B cell (primary cell): ENCODE data around the gene LRRC74B. TPM values are rescaled to one million over a fixed set of nuclear protein-coding genes. Genes with fewer than 3 reads are reported as not detected.

Source experiments
- ATAC-seq: fragments of 200-7000 bp; cut with Tn5 transposase; one replicate; pipeline ENCODE4 v1.10.0; 2021; ENCODE audit warnings: low read depth, mild to moderate bottlenecking, moderate number of reproducible peaks, moderate library complexity
- CTCF ChIA-PET: fragments of 350-600 bp; sonication (Branson Sonifier 250); formaldehyde crosslinking; loops from one replicate; lab custom pipeline; 2021; ENCODE audit warnings: antibody characterized with exemption, inconsistent platforms; lab: Charles Lee
- POLR2A ChIA-PET: fragments of 350-600 bp; sonication (Branson Sonifier 250); formaldehyde crosslinking; loops from one replicate; lab custom pipeline; 2021; ENCODE audit warnings: antibody characterized with exemption; lab: Charles Lee
- DNase-seq: peaks from one replicate; pipeline ENCODE4 v3.0.0; 2013
- H2AFZ ChIP-seq: 2 replicates; pipeline ENCODE4 v1.6.1; 2012; ENCODE audit warnings: mild to moderate bottlenecking, low read depth, low read length; ENCODE audit not compliant: insufficient read depth, poor library complexity, severe bottlenecking
- H3K27ac ChIP-seq, 2 donors: 1 replicate in 1 of 2; 2 replicates in 1 of 2; pipeline ENCODE4 v1.5.1; 2012 to 2013; ENCODE audit warnings: low read length in 2 of 2, mild to moderate bottlenecking in 2 of 2, moderate library complexity in 1 of 2
- H3K27me3 ChIP-seq, 4 experiments: fragments of 200-600 bp in 1 of 4; sonication (generic) in 1 of 4; replicated peaks in 1 of 4; 1 replicate in 2 of 4; 2 replicates in 2 of 4; pipeline versions ENCODE4 v1.6.1 to v1.7.0; 2013 to 2016; ENCODE audit warnings: low read length in 3 of 4, mild to moderate bottlenecking in 2 of 4, mixed read lengths in 1 of 4, moderate library complexity in 1 of 4; ENCODE audit not compliant: insufficient read depth in 4 of 4, control insufficient read depth in 3 of 4; ENCODE audit errors: control extremely low read depth in 1 of 4
- H3K36me3 ChIP-seq, 2 experiments: replicated peaks in 1 of 2; 1 replicate in 1 of 2; 2 replicates in 1 of 2; pipeline versions ENCODE4 v1.6.1 to v1.7.1; 2013; ENCODE audit warnings: low read length in 1 of 2; ENCODE audit not compliant: insufficient read depth in 2 of 2, control insufficient read depth in 1 of 2; ENCODE audit errors: control extremely low read depth in 1 of 2, extremely low read depth in 1 of 2
- H3K4me1 ChIP-seq, 2 donors: fragments of 200-600 bp in 1 of 2; sonication (generic) in 1 of 2; 1 replicate in 1 of 2; 2 replicates in 1 of 2; pipeline versions ENCODE4 v1.5.1 to v1.6.1; 2013 to 2017; ENCODE audit warnings: low read length in 2 of 2; ENCODE audit not compliant: control insufficient read depth in 2 of 2, insufficient read depth in 2 of 2
- H3K4me2 ChIP-seq: replicated peaks from 2 replicates; pipeline ENCODE3; 2012; ENCODE audit warnings: mild to moderate bottlenecking, low read depth, low read length; ENCODE audit not compliant: poor library complexity, severe bottlenecking
- H3K4me3 ChIP-seq, 5 experiments: fragments of 200-600 bp in 1 of 5; sonication (generic) in 1 of 5; 1 replicate in 3 of 5; 2 replicates in 2 of 5; pipeline versions ENCODE4 v1.5.1 to v1.7.0; 2011 to 2016; ENCODE audit warnings: low read length in 4 of 5, mild to moderate bottlenecking in 4 of 5, low read depth in 2 of 5, control low read depth in 1 of 5, moderate library complexity in 1 of 5; ENCODE audit not compliant: insufficient read depth in 1 of 5; ENCODE audit errors: control extremely low read depth in 1 of 5, extremely low read depth in 1 of 5
- H3K79me2 ChIP-seq: fragments of 200-600 bp; sonication (generic); one replicate; pipeline ENCODE4 v1.6.0; 2016; ENCODE audit warnings: low read length; ENCODE audit not compliant: control insufficient read depth, insufficient read depth
- H3K9ac ChIP-seq: fragments of 200-600 bp; sonication (generic); 2 replicates; pipeline ENCODE4 v1.6.1; 2017; ENCODE audit warnings: mild to moderate bottlenecking, low read length, moderate library complexity
- H3K9me3 ChIP-seq, 3 donors: one replicate each; pipeline versions ENCODE4 v1.6.1 to v1.7.1; 2013; ENCODE audit warnings: low read length in 2 of 3; ENCODE audit not compliant: control insufficient read depth in 2 of 3, insufficient read depth in 1 of 3; ENCODE audit errors: control extremely low read depth in 1 of 3
- H4K20me1 ChIP-seq: 2 replicates; pipeline ENCODE4 v1.6.0; 2012; ENCODE audit warnings: mild to moderate bottlenecking, low read length; ENCODE audit not compliant: insufficient read depth, control insufficient read depth, poor library complexity, severe bottlenecking
- H3K27ac Mint-ChIP-seq: one replicate; pipeline ENCODE4 v1.8.0; 2021; ENCODE audit warnings: mixed read lengths
- H3K27me3 Mint-ChIP-seq: one replicate; pipeline ENCODE4 v1.8.0; 2021; ENCODE audit warnings: mixed read lengths
- H3K4me1 Mint-ChIP-seq: one replicate; pipeline ENCODE4 v1.8.0; 2021; ENCODE audit warnings: mixed read lengths
- H3K4me3 Mint-ChIP-seq: one replicate; pipeline ENCODE4 v1.8.0; 2021; ENCODE audit warnings: mixed read lengths
- H3K9me3 Mint-ChIP-seq: one replicate; pipeline ENCODE4 v1.8.0; 2022; ENCODE audit warnings: mixed read lengths; ENCODE audit not compliant: insufficient read depth
- CTCF ChIP-seq: fragments of 200-600 bp; IDR thresholded peaks from one replicate; pipeline ENCODE4 v1.8.0; 2022; ENCODE audit warnings: antibody characterized with exemption, mild to moderate bottlenecking
- EZH2 ChIP-seq: IDR thresholded peaks from 2 replicates; pipeline ENCODE4 v1.6.1; 2012; ENCODE audit warnings: borderline replicate concordance, low read depth, mild to moderate bottlenecking, moderate library complexity, low read length; ENCODE audit not compliant: insufficient read depth, poor library complexity, severe bottlenecking
- WGBS: methylation state at CpG from one replicate; pipeline ENCODE4 v1.1.5; 2013; ENCODE audit warnings: missing lambda C conversion rate; ENCODE audit not compliant: insufficient coverage; 5-methylcytosine and 5-hydroxymethylcytosine counted together
- intact Hi-C: fragments of 100-400 bp; cut with micrococcal nuclease; formaldehyde crosslinking; loops from one replicate; pipeline ENCODE4 v1.10.0; 2022
- polyA plus RNA-seq: library from polyadenylated mRNA; depleted of rRNA; stranded (reverse); fragments of >200 nt; gene quantifications from 2 replicates; pipeline ENCODE4 v1.2.3, GENCODE V29; 2012
- total RNA-seq, 2 donors: library from RNA; stranded (reverse); fragments of 120-200 nt in 1 of 2; gene quantifications; 1 replicate in 1 of 2; 2 replicates in 1 of 2; pipeline versions ENCODE4 v1.2.3 to v1.2.4, GENCODE V29; 2013 to 2022

The LRRC74B gene
- total and polyA plus RNA-seq, 2 donors (not counting 1 experiment from before 2014, with no cell fraction given): 0.01 to 0.17 TPM

- Mint-ChIP-seq H3K27me3 (peaks cover 27% of the 10 kb centered on the region), H3K27ac (no peak overlapping the region), H3K4me1 (peaks cover 5% of the 10 kb centered on the region), H3K4me3 (no peak overlapping the region), H3K9me3 (no peaks in the 10 kb centered on the region)
- TF ChIP-seq CTCF (no peak), EZH2 (no peak)
- ChIA-PET POLR2A (interaction anchor here (0.6 kb wide), 1 partner anchor 916 kb away, joined by 9 read pairs; no protein-coding TSS in a partner anchor), CTCF (no interaction called here)
- Histone ChIP-seq H4K20me1 (no peaks in the 10 kb centered on the region), H3K9me3 (no peaks in the 10 kb centered on the region), H3K4me3 (no peak overlapping the region), H3K9ac (no peak overlapping the region), H2AFZ (no peak overlapping the region), H3K4me1 (peaks cover 1 to 3% of the 10 kb centered on the region in 2 donors), H3K27me3 (peaks cover 0 to 18% (median 4%) of the 10 kb centered on the region in 4 experiments), H3K27ac (no peak overlapping the region), H3K79me2 (no peaks in the 10 kb centered on the region), H3K36me3 (no peaks in the 10 kb centered on the region), H3K4me2 (no peak overlapping the region)
- WGBS: 87% methylated on average over 9 of the region's 14 CpGs
- intact Hi-C loops: no loop called here
- DNase-seq (no peak), ATAC-seq (no peak)
These were observed 18.7 kb upstream of the LRRC74B start for GRCh38 chr22:21026783-21027692.
